Prostate gland (tissue), 2 donors: Measurements from ENCODE around the gene TFF2.

Experiments
- POLR2A ChIP-seq: fragments of 450-650 bp; IDR thresholded peaks from one replicate; pipeline ENCODE4 v1.6.1; 2016; ENCODE audit warnings: antibody characterized with exemption, mild to moderate bottlenecking
- TF ChIP-seq, protein P1 (sequence below), 4 experiments: fragments of 200-600 bp in 2 of 4; fragments of 450-650 bp in 2 of 4; sonication (generic) in 2 of 4; IDR thresholded peaks; 1 replicate in 3 of 4; 2 replicates in 1 of 4; pipeline ENCODE4 v1.5.1; 2016 to 2019; ENCODE audit warnings: antibody characterized with exemption in 4 of 4, mild to moderate bottlenecking in 2 of 4, moderate library complexity in 2 of 4

DNA sequence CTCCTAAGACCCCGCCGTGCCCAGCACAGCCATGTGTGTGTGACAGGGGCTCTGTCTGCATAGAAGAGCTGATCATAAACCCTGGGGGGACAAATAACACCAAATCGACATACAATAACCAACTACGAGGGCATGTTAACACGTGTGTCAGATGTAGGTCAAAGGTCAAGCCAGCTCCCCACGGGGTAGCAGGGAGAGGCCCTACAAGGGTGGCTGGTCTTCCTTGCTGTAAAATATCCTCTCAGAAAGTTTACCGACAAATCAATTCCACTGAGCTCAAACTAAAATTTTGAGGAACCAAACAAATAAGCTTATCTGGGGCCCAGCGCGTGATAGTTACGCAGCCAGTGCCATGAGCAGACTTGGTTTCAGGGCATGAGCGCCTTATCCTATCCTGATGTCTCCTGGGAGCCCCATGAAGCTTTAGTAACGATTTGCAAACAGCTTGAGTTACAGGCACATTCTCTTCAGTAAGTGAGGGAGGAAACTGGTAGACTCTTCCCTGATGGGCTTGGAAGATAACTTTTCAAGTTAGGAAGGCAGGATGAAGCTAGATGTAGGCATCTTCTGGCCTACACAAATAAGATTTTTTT, 47.7 kb upstream of the TFF2 start:
- TF ChIP-seq, protein P1, sequence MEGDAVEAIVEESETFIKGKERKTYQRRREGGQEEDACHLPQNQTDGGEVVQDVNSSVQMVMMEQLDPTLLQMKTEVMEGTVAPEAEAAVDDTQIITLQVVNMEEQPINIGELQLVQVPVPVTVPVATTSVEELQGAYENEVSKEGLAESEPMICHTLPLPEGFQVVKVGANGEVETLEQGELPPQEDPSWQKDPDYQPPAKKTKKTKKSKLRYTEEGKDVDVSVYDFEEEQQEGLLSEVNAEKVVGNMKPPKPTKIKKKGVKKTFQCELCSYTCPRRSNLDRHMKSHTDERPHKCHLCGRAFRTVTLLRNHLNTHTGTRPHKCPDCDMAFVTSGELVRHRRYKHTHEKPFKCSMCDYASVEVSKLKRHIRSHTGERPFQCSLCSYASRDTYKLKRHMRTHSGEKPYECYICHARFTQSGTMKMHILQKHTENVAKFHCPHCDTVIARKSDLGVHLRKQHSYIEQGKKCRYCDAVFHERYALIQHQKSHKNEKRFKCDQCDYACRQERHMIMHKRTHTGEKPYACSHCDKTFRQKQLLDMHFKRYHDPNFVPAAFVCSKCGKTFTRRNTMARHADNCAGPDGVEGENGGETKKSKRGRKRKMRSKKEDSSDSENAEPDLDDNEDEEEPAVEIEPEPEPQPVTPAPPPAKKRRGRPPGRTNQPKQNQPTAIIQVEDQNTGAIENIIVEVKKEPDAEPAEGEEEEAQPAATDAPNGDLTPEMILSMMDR (IDR thresholded peaks at IDR 0.05): no peak
- no peak for TF ChIP-seq POLR2A
